ENCODE results near the gene USP53. TPM values are rescaled to one million over a fixed set of nuclear protein-coding genes. Genes with fewer than 3 reads are reported as not detected.

USP53 gene
- total RNA-seq, 1 donor from 2014 or later: 20.0 TPM

DNA sequence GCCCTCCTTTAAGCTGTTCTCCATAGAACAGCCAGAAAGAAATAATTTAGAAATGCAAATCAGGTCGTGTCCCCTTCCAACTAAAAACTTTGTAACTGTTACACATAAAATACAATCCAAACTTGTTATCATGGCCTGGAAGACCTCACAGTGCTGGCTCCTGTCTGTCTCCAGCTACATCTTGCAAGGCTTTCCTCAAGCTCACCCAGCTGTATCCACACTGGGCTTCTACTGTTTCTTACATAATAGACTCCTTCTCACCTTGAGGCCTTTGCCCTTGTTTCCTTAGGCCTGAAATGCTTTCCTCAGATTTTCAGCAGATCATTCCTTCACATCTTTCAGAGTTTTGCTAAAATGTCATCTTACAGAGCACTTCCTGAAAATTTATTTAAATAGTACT is 33.5 kb upstream of the USP53 start:
- Mint-ChIP-seq H3K4me1 (ENCODE audit: low read depth) (no peaks in the 10 kb centered on the region), H3K9me3 (ENCODE audit: low read depth) (no peaks in the 10 kb centered on the region), H3K27me3 (ENCODE audit: low read depth) (no peaks in the 10 kb centered on the region), H3K27ac (ENCODE audit: unreplicated experiment) (no peak overlapping the region), H3K36me3 (ENCODE audit: low read depth) (no peaks in the 10 kb centered on the region), H3K4me3 (ENCODE audit: unreplicated experiment) (no peak overlapping the region)
- no peak for DNase-seq (ENCODE audit: low spot score)
- TF ChIP-seq, protein P1, sequence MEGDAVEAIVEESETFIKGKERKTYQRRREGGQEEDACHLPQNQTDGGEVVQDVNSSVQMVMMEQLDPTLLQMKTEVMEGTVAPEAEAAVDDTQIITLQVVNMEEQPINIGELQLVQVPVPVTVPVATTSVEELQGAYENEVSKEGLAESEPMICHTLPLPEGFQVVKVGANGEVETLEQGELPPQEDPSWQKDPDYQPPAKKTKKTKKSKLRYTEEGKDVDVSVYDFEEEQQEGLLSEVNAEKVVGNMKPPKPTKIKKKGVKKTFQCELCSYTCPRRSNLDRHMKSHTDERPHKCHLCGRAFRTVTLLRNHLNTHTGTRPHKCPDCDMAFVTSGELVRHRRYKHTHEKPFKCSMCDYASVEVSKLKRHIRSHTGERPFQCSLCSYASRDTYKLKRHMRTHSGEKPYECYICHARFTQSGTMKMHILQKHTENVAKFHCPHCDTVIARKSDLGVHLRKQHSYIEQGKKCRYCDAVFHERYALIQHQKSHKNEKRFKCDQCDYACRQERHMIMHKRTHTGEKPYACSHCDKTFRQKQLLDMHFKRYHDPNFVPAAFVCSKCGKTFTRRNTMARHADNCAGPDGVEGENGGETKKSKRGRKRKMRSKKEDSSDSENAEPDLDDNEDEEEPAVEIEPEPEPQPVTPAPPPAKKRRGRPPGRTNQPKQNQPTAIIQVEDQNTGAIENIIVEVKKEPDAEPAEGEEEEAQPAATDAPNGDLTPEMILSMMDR (IDR thresholded peaks at IDR 0.05): no peak

DNA sequence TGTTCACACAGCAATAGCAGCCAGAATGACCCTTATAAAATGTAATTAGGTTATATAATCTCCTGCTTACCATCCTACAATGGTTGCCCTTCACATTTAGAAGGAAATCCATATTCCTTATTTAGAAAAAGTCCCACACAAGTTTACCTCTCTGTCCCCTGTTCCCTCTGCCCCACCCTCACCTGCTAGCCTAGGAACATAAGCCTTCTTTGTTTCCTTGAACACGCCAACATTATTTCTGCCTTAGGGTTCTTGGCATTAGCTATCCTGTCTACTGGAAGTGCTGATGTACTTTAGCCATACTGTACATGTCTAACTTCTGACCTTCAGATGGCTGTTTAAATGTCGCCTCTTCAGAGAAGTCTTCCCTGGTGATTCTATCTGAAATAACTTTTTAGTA is 28.4 kb upstream of the USP53 start:
- TF ChIP-seq, protein P1 (IDR thresholded peaks at IDR 0.05): no peak

DNA sequence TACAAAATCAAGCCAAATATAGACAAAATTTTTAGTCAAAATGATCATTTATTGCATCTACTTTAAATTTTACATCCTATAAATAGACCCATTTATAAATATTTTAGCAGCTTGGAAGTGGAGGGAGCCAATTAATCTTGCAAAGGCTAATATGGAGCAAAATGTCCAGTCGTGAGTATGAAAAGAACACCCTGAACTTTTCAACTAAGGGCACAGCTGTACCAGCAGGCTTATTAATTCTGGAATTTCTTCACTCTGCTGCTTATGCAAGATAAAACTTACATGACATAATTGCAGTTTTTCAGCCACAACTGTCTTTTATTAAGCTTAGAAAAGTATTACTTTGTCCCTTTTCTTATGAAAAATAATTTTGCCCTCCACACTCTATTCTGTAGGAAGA is 22.9 kb upstream of the USP53 start:
- Mint-ChIP-seq H3K27ac (ENCODE audit: unreplicated experiment) (peak overlapping the region; percentile 17), H3K36me3 (ENCODE audit: low read depth) (no peaks in the 10 kb centered on the region), H3K4me3 (ENCODE audit: unreplicated experiment) (no peak overlapping the region), H3K27me3 (ENCODE audit: low read depth) (no peaks in the 10 kb centered on the region), H3K4me1 (ENCODE audit: low read depth) (peaks cover 18% of the 10 kb centered on the region), H3K9me3 (ENCODE audit: low read depth) (no peaks in the 10 kb centered on the region)
- TF ChIP-seq, protein P1 (IDR thresholded peaks at IDR 0.05): no peak
- no peak for DNase-seq (ENCODE audit: low spot score)

More for the DNA sequence above, 28.4 kb upstream of the USP53 start:
- no peak overlapping the region for H3K4me3 Mint-ChIP-seq (ENCODE audit: unreplicated experiment)
- no peaks in the 10 kb centered on the region for H3K36me3 Mint-ChIP-seq (ENCODE audit: low read depth)
- H3K9me3 Mint-ChIP-seq (ENCODE audit: low read depth): no peaks in the 10 kb centered on the region
- no peaks in the 10 kb centered on the region for H3K27me3 Mint-ChIP-seq (ENCODE audit: low read depth)
- DNase-seq (ENCODE audit: low spot score): no peak
- H3K4me1 Mint-ChIP-seq (ENCODE audit: low read depth): peaks cover 7% of the 10 kb centered on the region
- no peak overlapping the region for H3K27ac Mint-ChIP-seq (ENCODE audit: unreplicated experiment)

DNA sequence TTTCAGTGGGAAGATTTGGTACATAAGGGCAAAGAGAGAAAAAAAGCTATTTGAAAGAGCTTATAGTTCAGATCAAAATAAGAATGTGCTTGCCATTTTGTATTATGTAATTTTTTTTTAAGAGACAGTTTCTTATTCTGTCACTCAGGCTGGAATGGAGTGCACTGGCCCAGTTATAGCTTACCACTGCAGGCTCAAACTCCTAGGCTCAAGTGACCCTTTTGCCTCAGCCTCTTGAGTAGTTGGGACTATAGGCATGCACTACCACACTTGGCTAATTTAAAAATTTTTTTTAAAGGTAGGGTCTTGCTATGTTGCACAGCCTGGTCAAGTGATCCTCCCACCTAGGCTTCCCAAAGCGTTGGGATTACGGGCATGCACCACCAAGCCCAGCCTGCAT is 22.2 kb upstream of the USP53 start:
- DNase-seq (ENCODE audit: low spot score): no peak
- Mint-ChIP-seq H3K27ac (ENCODE audit: unreplicated experiment) (no peak overlapping the region), H3K9me3 (ENCODE audit: low read depth) (no peaks in the 10 kb centered on the region), H3K4me3 (ENCODE audit: unreplicated experiment) (no peak overlapping the region), H3K4me1 (ENCODE audit: low read depth) (peaks cover 18% of the 10 kb centered on the region), H3K36me3 (ENCODE audit: low read depth) (no peaks in the 10 kb centered on the region), H3K27me3 (ENCODE audit: low read depth) (no peaks in the 10 kb centered on the region)
- TF ChIP-seq, protein P1 (IDR thresholded peaks at IDR 0.05): no peak

DNA sequence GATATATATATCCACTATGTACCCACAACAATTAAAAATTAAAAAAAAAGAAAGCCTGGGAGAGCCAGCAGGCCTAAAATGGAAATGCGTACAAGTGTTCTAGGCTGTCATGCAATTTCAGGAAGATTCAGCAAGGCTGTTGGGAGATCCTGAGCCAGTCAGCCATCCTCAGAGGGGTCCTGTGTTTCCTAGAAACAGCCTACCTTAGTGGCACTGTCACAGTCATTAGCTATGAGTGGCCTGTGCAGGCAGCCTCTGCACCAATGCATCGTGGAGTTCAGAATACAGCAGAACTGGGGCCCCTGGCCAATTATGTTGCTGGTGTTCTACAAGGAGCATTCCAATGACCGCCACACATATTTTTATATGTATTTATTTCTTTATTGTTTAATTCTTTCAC is 21.0 kb upstream of the USP53 start:
- peaks cover 18% of the 10 kb centered on the region for H3K4me1 Mint-ChIP-seq (ENCODE audit: low read depth)
- peaks cover 4% of the 10 kb centered on the region for H3K9me3 Mint-ChIP-seq (ENCODE audit: low read depth)
- no peak overlapping the region for H3K27ac Mint-ChIP-seq (ENCODE audit: unreplicated experiment)
- H3K27me3 Mint-ChIP-seq (ENCODE audit: low read depth): no peaks in the 10 kb centered on the region
- DNase-seq (ENCODE audit: low spot score): no peak
- TF ChIP-seq, protein P1 (IDR thresholded peaks at IDR 0.05): no peak
- no peaks in the 10 kb centered on the region for H3K36me3 Mint-ChIP-seq (ENCODE audit: low read depth)
- no peak overlapping the region for H3K4me3 Mint-ChIP-seq (ENCODE audit: unreplicated experiment)
